ENCODE measurements around the gene ARL14EPL.

- TF ChIP-seq CTCF (IDR thresholded peaks at IDR 0.05) (no peak), EZH2 (IDR thresholded peaks at IDR 0.05) (no peak)
Observed at GRCh38 chr5:116025866-116026265, 6.4 kb upstream of the ARL14EPL start.

All from neural progenitor cell (in vitro differentiated cells).